K562 (cell line): ENCODE data around the gene MYO15A.

Experiments
- CTCF ChIP-seq, 3 experiments: IDR thresholded peaks in 2 of 3; conservative IDR thresholded peaks in 1 of 3; 2 replicates each; pipeline ENCODE4 v1.5.1; 2011 to 2012; ENCODE audit warnings: low read length in 3 of 3, mild to moderate bottlenecking in 3 of 3, control low read depth in 2 of 3, improper control_type of control experiment in 1 of 3, inconsistent platforms in 1 of 3, low read depth in 1 of 3, mixed read lengths in 1 of 3, moderate library complexity in 1 of 3; ENCODE audit not compliant: insufficient read depth in 2 of 3
- KAT2B ChIP-seq: IDR thresholded peaks from one replicate; pipeline ENCODE4 v1.6.1; 2012; ENCODE audit warnings: low read depth, mild to moderate bottlenecking, control low read depth, inconsistent platforms, low read length, moderate library complexity
- KLF10 ChIP-seq: fragments of 250-450 bp; sonication (Bioruptor Pico); IDR thresholded peaks from 2 replicates; pipeline ENCODE4 v1.6.1; 2021; ENCODE audit warnings: matching md5 sums
- MAFG ChIP-seq: fragments of 450-650 bp; conservative IDR thresholded peaks from 2 replicates; pipeline ENCODE4 v1.6.1; 2016; ENCODE audit warnings: missing genetic modification characterization, missing compliant biosample characterization
- NUFIP1 ChIP-seq: fragments of 450-650 bp; IDR thresholded peaks from 2 replicates; pipeline ENCODE4 v1.6.1; 2018; ENCODE audit not compliant: partially characterized antibody
- POLR3A ChIP-seq: IDR thresholded peaks from 2 replicates; pipeline ENCODE4 v1.6.1; 2011; ENCODE audit warnings: borderline replicate concordance, mild to moderate bottlenecking, moderate library complexity; ENCODE audit not compliant: insufficient read length, insufficient read depth; ENCODE audit errors: extremely low read depth
- TCF3 ChIP-seq: sonication (generic); formaldehyde crosslinking; IDR thresholded peaks from 2 replicates; pipeline ENCODE4 v1.4.0; 2020; ENCODE audit warnings: mild to moderate bottlenecking, missing genetic modification reagents
- ZFP1 ChIP-seq: fragments of 450-650 bp; formaldehyde crosslinking; IDR thresholded peaks from 2 replicates; pipeline ENCODE4 v1.4.0; 2020; ENCODE audit warnings: mild to moderate bottlenecking, mixed read lengths
- ZNF263 ChIP-seq: sonication (generic); formaldehyde crosslinking; IDR thresholded peaks from 2 replicates; pipeline ENCODE4 v1.8.0; 2022; ENCODE audit warnings: mild to moderate bottlenecking, missing genetic modification reagents, borderline replicate concordance
- ZNF696 ChIP-seq: fragments of 250-450 bp; sonication (Bioruptor Pico); conservative IDR thresholded peaks from 2 replicates; pipeline ENCODE4 v1.4.0; 2020; ENCODE audit warnings: mild to moderate bottlenecking, moderate library complexity
- ZZZ3 ChIP-seq: fragments of 450-650 bp; IDR thresholded peaks from 2 replicates; pipeline ENCODE4 v1.6.1; 2016; ENCODE audit warnings: antibody characterized with exemption, mild to moderate bottlenecking, moderate library complexity
- TF ChIP-seq, protein P1 (sequence below), 2 experiments: fragments of 150-350 bp in 1 of 2; IDR thresholded peaks; 2 replicates each; pipeline ENCODE4 v1.6.1; 2012 to 2016; ENCODE audit warnings: low read depth in 2 of 2, low read length in 2 of 2, mild to moderate bottlenecking in 1 of 2, moderate library complexity in 1 of 2
- TF ChIP-seq, protein P2 (sequence below), 2 experiments: fragments of 450-650 bp; IDR thresholded peaks; 2 replicates each; pipeline ENCODE4 v1.6.1; 2016

- TF ChIP-seq, protein P1, sequence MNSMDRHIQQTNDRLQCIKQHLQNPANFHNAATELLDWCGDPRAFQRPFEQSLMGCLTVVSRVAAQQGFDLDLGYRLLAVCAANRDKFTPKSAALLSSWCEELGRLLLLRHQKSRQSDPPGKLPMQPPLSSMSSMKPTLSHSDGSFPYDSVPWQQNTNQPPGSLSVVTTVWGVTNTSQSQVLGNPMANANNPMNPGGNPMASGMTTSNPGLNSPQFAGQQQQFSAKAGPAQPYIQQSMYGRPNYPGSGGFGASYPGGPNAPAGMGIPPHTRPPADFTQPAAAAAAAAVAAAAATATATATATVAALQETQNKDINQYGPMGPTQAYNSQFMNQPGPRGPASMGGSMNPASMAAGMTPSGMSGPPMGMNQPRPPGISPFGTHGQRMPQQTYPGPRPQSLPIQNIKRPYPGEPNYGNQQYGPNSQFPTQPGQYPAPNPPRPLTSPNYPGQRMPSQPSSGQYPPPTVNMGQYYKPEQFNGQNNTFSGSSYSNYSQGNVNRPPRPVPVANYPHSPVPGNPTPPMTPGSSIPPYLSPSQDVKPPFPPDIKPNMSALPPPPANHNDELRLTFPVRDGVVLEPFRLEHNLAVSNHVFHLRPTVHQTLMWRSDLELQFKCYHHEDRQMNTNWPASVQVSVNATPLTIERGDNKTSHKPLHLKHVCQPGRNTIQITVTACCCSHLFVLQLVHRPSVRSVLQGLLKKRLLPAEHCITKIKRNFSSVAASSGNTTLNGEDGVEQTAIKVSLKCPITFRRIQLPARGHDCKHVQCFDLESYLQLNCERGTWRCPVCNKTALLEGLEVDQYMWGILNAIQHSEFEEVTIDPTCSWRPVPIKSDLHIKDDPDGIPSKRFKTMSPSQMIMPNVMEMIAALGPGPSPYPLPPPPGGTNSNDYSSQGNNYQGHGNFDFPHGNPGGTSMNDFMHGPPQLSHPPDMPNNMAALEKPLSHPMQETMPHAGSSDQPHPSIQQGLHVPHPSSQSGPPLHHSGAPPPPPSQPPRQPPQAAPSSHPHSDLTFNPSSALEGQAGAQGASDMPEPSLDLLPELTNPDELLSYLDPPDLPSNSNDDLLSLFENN (IDR thresholded peaks at IDR 0.05; ENCODE audit: low read depth in 2 of 2, low read length in 2 of 2), result no peak
- TF ChIP-seq MAFG (tag), result no peak
- TF ChIP-seq ZZZ3, result no peak
- TF ChIP-seq KLF10, result no peak
- no peak for TF ChIP-seq NUFIP1
- no peak for TF ChIP-seq KAT2B
- no peak for TF ChIP-seq ZNF263 (CRISPR knock-in tag)
- TF ChIP-seq CTCF (IDR thresholded peaks at IDR 0.05 in 2 of 3, conservative IDR thresholded peaks at IDR 0.05 in 1 of 3; ENCODE audit: insufficient read depth in 2 of 3, low read depth in 1 of 3, low read length in 3 of 3), result no peak
- TF ChIP-seq ZFP1 (CRISPR knock-in tag), result no peak
- TF ChIP-seq POLR3A, result no peak
- TF ChIP-seq TCF3 (CRISPR knock-in tag), result no peak
- TF ChIP-seq, protein P2, sequence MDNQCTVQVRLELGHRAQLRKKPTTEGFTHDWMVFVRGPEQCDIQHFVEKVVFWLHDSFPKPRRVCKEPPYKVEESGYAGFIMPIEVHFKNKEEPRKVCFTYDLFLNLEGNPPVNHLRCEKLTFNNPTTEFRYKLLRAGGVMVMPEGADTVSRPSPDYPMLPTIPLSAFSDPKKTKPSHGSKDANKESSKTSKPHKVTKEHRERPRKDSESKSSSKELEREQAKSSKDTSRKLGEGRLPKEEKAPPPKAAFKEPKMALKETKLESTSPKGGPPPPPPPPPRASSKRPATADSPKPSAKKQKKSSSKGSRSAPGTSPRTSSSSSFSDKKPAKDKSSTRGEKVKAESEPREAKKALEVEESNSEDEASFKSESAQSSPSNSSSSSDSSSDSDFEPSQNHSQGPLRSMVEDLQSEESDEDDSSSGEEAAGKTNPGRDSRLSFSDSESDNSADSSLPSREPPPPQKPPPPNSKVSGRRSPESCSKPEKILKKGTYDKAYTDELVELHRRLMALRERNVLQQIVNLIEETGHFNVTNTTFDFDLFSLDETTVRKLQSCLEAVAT (IDR thresholded peaks at IDR 0.05), result no peak
- TF ChIP-seq ZNF696, result no peak
Measured at GRCh38 chr17:18173740-18174139, 65.2 kb downstream of the MYO15A start.
